Measurements from ENCODE around the gene LIMCH1. TPM values are rescaled to one million over a fixed set of nuclear protein-coding genes. Genes with fewer than 3 reads are reported as not detected.

The LIMCH1 gene
- total RNA-seq, 3 donors from 2014 or later (not counting 1 experiment from before 2014, with no cell fraction given), result 0.05 TPM; not detected in 2

DNA sequence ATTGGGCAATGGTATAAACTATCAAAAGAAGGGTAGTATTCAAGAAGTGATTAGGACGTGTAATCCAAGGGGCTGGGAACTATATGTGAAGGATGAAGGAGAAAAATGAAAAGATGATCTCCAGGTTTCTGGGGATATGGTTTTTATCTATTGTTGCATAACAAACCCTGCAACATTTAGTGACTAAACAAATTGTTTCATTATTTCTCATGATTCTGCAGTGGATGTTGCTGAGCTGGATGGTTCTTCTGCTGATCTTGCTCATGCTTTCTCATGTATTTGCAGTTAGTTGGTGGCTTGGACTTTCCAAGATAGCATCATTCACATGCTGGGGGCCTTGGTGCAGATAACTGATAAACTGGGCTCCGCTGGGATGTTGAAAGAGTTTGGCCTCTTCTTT lies 181.5 kb downstream of the LIMCH1 start:
- TF ChIP-seq, protein P1, sequence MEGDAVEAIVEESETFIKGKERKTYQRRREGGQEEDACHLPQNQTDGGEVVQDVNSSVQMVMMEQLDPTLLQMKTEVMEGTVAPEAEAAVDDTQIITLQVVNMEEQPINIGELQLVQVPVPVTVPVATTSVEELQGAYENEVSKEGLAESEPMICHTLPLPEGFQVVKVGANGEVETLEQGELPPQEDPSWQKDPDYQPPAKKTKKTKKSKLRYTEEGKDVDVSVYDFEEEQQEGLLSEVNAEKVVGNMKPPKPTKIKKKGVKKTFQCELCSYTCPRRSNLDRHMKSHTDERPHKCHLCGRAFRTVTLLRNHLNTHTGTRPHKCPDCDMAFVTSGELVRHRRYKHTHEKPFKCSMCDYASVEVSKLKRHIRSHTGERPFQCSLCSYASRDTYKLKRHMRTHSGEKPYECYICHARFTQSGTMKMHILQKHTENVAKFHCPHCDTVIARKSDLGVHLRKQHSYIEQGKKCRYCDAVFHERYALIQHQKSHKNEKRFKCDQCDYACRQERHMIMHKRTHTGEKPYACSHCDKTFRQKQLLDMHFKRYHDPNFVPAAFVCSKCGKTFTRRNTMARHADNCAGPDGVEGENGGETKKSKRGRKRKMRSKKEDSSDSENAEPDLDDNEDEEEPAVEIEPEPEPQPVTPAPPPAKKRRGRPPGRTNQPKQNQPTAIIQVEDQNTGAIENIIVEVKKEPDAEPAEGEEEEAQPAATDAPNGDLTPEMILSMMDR (IDR thresholded peaks at IDR 0.05), result no peak
- H3K4me1 ChIP-seq (ENCODE audit: control insufficient read depth, insufficient read depth, low read length), result no peaks in the 10 kb centered on the region
- H3K27ac ChIP-seq (ENCODE audit: low read length), result no peak overlapping the region
- WGBS (ENCODE audit: insufficient coverage), result 86% methylated on average over 2 of the region's 2 CpGs
- no peaks in the 10 kb centered on the region for H3K36me3 ChIP-seq (ENCODE audit: control insufficient read depth, insufficient read depth, low read length)
- Mint-ChIP-seq H3K27ac (no peak overlapping the region), H3K36me3 (no peaks in the 10 kb centered on the region), H3K9me3 (peaks cover 3 to 5% of the 10 kb centered on the region in 2 donors), H3K4me3 (no peak overlapping the region), H3K4me1 (no peaks in the 10 kb centered on the region), H3K27me3 (ENCODE audit: low read depth in 2 of 2) (no peaks in the 10 kb centered on the region)
- H3K4me3 ChIP-seq (ENCODE audit: low read length), result no peak overlapping the region
- no peak for ATAC-seq
- no peak for DNase-seq
- no peaks in the 10 kb centered on the region for H3K27me3 ChIP-seq (ENCODE audit: control insufficient read depth, insufficient read depth, low read length)
- intact Hi-C loops (cut with micrococcal nuclease), result no loop called here
- no peaks in the 10 kb centered on the region for H3K9me3 ChIP-seq (ENCODE audit: control insufficient read depth, insufficient read depth, low read length)

DNA sequence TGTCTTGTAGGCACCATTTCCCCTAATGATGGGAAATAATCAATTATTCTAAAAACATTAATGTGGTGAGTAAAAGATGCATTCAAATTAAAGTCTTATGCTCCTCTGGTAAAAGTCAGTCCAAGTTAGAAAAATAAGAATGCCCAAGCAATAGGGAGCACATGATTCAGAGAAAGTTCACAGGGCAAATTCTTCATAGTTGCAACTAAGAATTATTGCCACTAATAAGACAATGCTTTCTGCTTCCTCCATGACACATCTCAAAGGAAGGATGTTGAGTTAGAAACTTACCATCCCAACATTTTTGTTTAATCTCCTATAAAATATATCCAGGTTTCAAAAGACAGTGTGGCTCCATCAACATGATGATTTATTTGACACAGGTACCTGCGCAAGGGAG lies 184.2 kb downstream of the LIMCH1 start:
- Mint-ChIP-seq H3K36me3 (peaks cover 7% of the 10 kb centered on the region), H3K4me1 (no peaks in the 10 kb centered on the region), H3K9me3 (peaks cover 8 to 9% of the 10 kb centered on the region in 2 donors), H3K27me3 (ENCODE audit: low read depth in 2 of 2) (no peaks in the 10 kb centered on the region), H3K4me3 (no peak overlapping the region), H3K27ac (no peak overlapping the region)
- Histone ChIP-seq H3K36me3 (ENCODE audit: control insufficient read depth, insufficient read depth, low read length) (no peaks in the 10 kb centered on the region), H3K27me3 (ENCODE audit: control insufficient read depth, insufficient read depth, low read length) (no peaks in the 10 kb centered on the region), H3K4me3 (ENCODE audit: low read length) (no peak overlapping the region), H3K4me1 (ENCODE audit: control insufficient read depth, insufficient read depth, low read length) (no peaks in the 10 kb centered on the region), H3K27ac (ENCODE audit: low read length) (no peak overlapping the region), H3K9me3 (ENCODE audit: control insufficient read depth, insufficient read depth, low read length) (no peaks in the 10 kb centered on the region)
- DNase-seq (no peak), ATAC-seq (no peak)
- TF ChIP-seq, protein P1 (IDR thresholded peaks at IDR 0.05), result no peak
- intact Hi-C loops (cut with micrococcal nuclease), result no loop called here
- 96% methylated on average over 1 of the region's 1 CpG for WGBS (ENCODE audit: insufficient coverage)

DNA sequence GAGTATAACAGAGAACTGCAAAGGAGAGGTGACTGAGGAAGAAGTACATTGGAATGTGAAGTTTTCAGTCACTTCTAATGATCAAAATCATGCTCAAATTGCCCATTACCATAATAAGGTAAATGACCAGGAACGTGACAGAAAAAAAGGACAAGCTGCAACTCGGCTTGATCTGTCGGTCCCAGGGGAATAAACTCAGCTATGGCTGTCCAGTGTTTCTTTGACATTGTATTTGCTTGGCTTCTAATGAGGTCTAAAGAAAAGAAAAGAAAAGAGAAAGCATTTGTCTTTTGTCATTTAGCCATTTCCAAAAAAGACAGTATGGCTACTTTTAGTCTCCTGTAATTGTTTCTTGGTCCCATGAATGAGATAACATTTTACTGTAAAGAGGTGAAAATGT lies 185.3 kb downstream of the LIMCH1 start:
- 65% methylated on average over 3 of the region's 3 CpGs for WGBS (ENCODE audit: insufficient coverage)
- H3K4me1 ChIP-seq (ENCODE audit: control insufficient read depth, insufficient read depth, low read length), result no peaks in the 10 kb centered on the region
- intact Hi-C loops (cut with micrococcal nuclease), result no loop called here
- Mint-ChIP-seq H3K27me3 (ENCODE audit: low read depth in 2 of 2) (no peaks in the 10 kb centered on the region), H3K4me3 (no peak overlapping the region), H3K4me1 (no peaks in the 10 kb centered on the region), H3K27ac (no peak overlapping the region), H3K36me3 (peaks cover 7% of the 10 kb centered on the region), H3K9me3 (peaks cover 8 to 13% of the 10 kb centered on the region in 2 donors)
- no peaks in the 10 kb centered on the region for H3K9me3 ChIP-seq (ENCODE audit: control insufficient read depth, insufficient read depth, low read length)
- H3K36me3 ChIP-seq (ENCODE audit: control insufficient read depth, insufficient read depth, low read length), result no peaks in the 10 kb centered on the region
- no peak overlapping the region for H3K4me3 ChIP-seq (ENCODE audit: low read length)
- DNase-seq, result no peak
- no peak for ATAC-seq
- TF ChIP-seq, protein P1 (IDR thresholded peaks at IDR 0.05), result no peak
- H3K27ac ChIP-seq (ENCODE audit: low read length), result no peak overlapping the region
- no peaks in the 10 kb centered on the region for H3K27me3 ChIP-seq (ENCODE audit: control insufficient read depth, insufficient read depth, low read length)

DNA sequence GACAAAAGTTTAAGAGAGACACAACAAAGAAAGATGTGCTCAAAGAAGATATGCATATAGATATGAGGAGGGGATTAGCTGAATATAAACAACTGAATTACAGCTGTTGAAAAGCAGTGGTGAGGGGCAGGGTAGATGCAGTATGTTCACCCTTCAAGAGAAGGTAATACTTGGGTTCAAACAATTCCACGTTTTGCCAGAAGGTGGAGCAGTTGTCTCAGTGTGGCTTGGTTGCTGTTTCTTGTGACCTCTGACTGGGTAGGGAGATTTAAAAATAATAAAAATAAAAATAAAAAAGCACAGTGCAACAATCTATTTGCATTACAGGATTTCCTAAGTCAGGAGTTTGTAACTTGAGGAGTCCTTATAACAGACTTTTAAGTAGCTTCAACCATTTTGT lies 187.3 kb downstream of the LIMCH1 start:
- intact Hi-C loops (cut with micrococcal nuclease), result no loop called here
- ATAC-seq, result no peak
- H3K9me3 ChIP-seq (ENCODE audit: control insufficient read depth, insufficient read depth, low read length), result no peaks in the 10 kb centered on the region
- WGBS (ENCODE audit: insufficient coverage), result 9% methylated on average over 1 of the region's 1 CpG
- H3K36me3 ChIP-seq (ENCODE audit: control insufficient read depth, insufficient read depth, low read length), result no peaks in the 10 kb centered on the region
- Mint-ChIP-seq H3K4me1 (no peaks in the 10 kb centered on the region), H3K36me3 (peaks cover 7% of the 10 kb centered on the region), H3K4me3 (no peak overlapping the region), H3K27ac (no peak overlapping the region), H3K27me3 (ENCODE audit: low read depth in 2 of 2) (no peaks in the 10 kb centered on the region), H3K9me3 (peaks cover 4 to 9% of the 10 kb centered on the region in 2 donors)
- H3K4me1 ChIP-seq (ENCODE audit: control insufficient read depth, insufficient read depth, low read length), result no peaks in the 10 kb centered on the region
- DNase-seq, result no peak
- no peaks in the 10 kb centered on the region for H3K27me3 ChIP-seq (ENCODE audit: control insufficient read depth, insufficient read depth, low read length)
- TF ChIP-seq, protein P1 (IDR thresholded peaks at IDR 0.05), result no peak
- no peak overlapping the region for H3K27ac ChIP-seq (ENCODE audit: low read length)
- no peak overlapping the region for H3K4me3 ChIP-seq (ENCODE audit: low read length)
